Measurements from ENCODE around the gene PCSK1N. TPM values are rescaled to one million over a fixed set of nuclear protein-coding genes. Genes with fewer than 3 reads are reported as not detected.
A peak's percentile ranks its signal among the peaks of the same experiment; 100 is the strongest.

PCSK1N gene
- polyA plus RNA-seq, 2 of the 4 experiments (the other 2 are of a cell fraction), result 3.0 to 21.2 TPM

DNA sequence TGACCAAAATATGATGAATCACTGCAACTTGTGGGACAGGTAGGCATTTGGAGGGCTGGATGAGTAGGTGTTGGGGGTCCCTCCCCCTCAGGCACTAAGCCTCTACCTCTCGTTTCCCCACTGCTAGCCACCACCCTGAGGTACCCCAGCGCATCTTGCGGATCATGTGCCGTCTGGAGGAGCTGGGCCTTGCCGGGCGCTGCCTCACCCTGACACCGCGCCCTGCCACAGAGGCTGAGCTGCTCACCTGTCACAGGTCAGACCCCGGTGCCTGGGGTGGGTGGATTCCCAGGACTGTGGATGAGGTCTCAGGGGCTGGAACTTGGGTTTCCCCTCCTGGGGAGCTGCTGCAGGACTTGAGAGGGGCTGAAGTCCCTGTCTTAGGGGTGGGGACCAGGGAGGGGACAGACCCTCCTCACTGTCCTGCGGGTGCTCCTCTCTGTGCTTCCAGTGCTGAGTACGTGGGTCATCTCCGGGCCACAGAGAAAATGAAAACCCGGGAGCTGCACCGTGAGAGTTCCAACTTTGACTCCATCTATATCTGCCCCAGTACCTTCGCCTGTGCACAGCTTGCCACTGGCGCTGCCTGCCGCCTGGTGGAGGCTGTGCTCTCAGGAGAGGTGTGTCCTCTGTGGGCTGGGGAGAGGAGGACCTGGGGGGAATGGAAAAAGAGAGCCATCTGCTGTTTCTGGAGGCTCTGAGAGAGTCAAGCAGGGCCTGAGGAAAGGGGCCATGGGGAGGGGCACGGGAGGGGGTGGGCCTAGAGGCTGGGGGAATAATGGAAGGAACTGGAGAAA lies 19.2 kb downstream of the PCSK1N start:
- TF ChIP-seq ZC3H11A (IDR thresholded peaks at IDR 0.05), result no peak
- no peak for TF ChIP-seq EHF (CRISPR knock-in tag; IDR thresholded peaks at IDR 0.05)
- no peak for TF ChIP-seq BHLHE40 (IDR thresholded peaks at IDR 0.05; ENCODE audit: low read depth, low read length)
- TF ChIP-seq SREBF2 (IDR thresholded peaks at IDR 0.05), result no peak
- TF ChIP-seq CHD4 (IDR thresholded peaks at IDR 0.05; ENCODE audit: borderline replicate concordance), result no peak
- TF ChIP-seq TP53 (CRISPR knock-in tag; IDR thresholded peaks at IDR 0.05), result no peak
- TF ChIP-seq JUNB (IDR thresholded peaks at IDR 0.05), result no peak
- TF ChIP-seq ELK1 (IDR thresholded peaks at IDR 0.05; ENCODE audit: low read depth, low read length), result no peak
- TF ChIP-seq CBX2 (IDR thresholded peaks at IDR 0.05; ENCODE audit: borderline replicate concordance, low read depth), result no peak
- no peak for TF ChIP-seq CHD2 (IDR thresholded peaks at IDR 0.05; ENCODE audit: low read length, partially characterized antibody)
- no peak for TF ChIP-seq RNF2 (IDR thresholded peaks at IDR 0.05; ENCODE audit: borderline replicate concordance, low read depth)
- ATAC-seq (peak in 1 of 2 experiments; percentile 38; a peak in 2 of 6 replicates), FAIRE-seq (no peak), DNase-seq (ENCODE audit: low read depth in 1 of 2, low spot score in 1 of 2) (no peak)
- Histone ChIP-seq H3K9me3 (no peaks in the 10 kb centered on the region), H3K4me3 (no peak overlapping the region), H3K4me2 (no peak overlapping the region), H3K27ac (no peak overlapping the region), H3K4me1 (no peaks in the 10 kb centered on the region)
- ChIA-PET CTCF (interaction anchor here (1.0 kb wide), 1 partner anchor 81 kb away, joined by 3 read pairs; no protein-coding TSS in a partner anchor), POLR2A (no interaction called here)
- WGBS (ENCODE audit: missing lambda C conversion rate), result 91% methylated on average over 9 of the region's 18 CpGs

- ChIA-PET POLR2A (no interaction called here), CTCF (no interaction called here)
- Histone ChIP-seq H3K9me3 (no peaks in the 10 kb centered on the region), H3K4me3 (no peak overlapping the region), H3K27ac (no peak overlapping the region), H3K4me1 (no peaks in the 10 kb centered on the region), H3K4me2 (no peak overlapping the region)
- WGBS (ENCODE audit: missing lambda C conversion rate), result 90% methylated on average over 8 of the region's 8 CpGs
- no peak for ATAC-seq
- FAIRE-seq, result no peak
- TF ChIP-seq PBX3 (IDR thresholded peaks at IDR 0.05), result no peak
- TF ChIP-seq JUN (IDR thresholded peaks at IDR 0.05), result no peak
- no peak for TF ChIP-seq E2F6 (IDR thresholded peaks at IDR 0.05; ENCODE audit: borderline replicate concordance, low read depth)
- no peak for TF ChIP-seq KDM5A (IDR thresholded peaks at IDR 0.05)
- TF ChIP-seq EHF (CRISPR knock-in tag; IDR thresholded peaks at IDR 0.05), result no peak
- no peak for TF ChIP-seq POLR2A (IDR thresholded peaks at IDR 0.05; ENCODE audit: low read length)
- TF ChIP-seq PHF8 (IDR thresholded peaks at IDR 0.05; ENCODE audit: borderline replicate concordance, low read depth), result no peak
- no peak for DNase-seq (ENCODE audit: low read depth in 1 of 2, low spot score in 1 of 2)
Measured at GRCh38 chrX:48815266-48815665, 20.1 kb downstream of the PCSK1N start.

GRCh38 chrX:48814722-48815121 lies 20.7 kb downstream of the PCSK1N start:
- Histone ChIP-seq H3K4me2 (no peak overlapping the region), H3K4me1 (no peaks in the 10 kb centered on the region), H3K9me3 (no peaks in the 10 kb centered on the region), H3K4me3 (no peak overlapping the region), H3K27ac (no peak overlapping the region)
- FAIRE-seq (no peak), ATAC-seq (no peak), DNase-seq (ENCODE audit: low read depth in 1 of 2, low spot score in 1 of 2) (no peak)
- 79% methylated on average over 3 of the region's 8 CpGs for WGBS (ENCODE audit: missing lambda C conversion rate)
- TF ChIP-seq ESRRA (IDR thresholded peaks at IDR 0.05; ENCODE audit: borderline replicate concordance, low read length) (no peak), FOSB (CRISPR knock-in tag; IDR thresholded peaks at IDR 0.05) (no peak), ZC3H11A (IDR thresholded peaks at IDR 0.05) (no peak), EHMT2 (IDR thresholded peaks at IDR 0.05; ENCODE audit: low read depth) (no peak), CEBPB (IDR thresholded peaks at IDR 0.05) (no peak), JUN (IDR thresholded peaks at IDR 0.05) (no peak), SMC3 (IDR thresholded peaks at IDR 0.05) (no peak), JUNB (IDR thresholded peaks at IDR 0.05) (no peak), HDAC2 (IDR thresholded peaks at IDR 0.05) (no peak), BHLHE40 (IDR thresholded peaks at IDR 0.05; ENCODE audit: low read depth, low read length) (no peak), KDM5A (IDR thresholded peaks at IDR 0.05) (no peak), E2F6 (IDR thresholded peaks at IDR 0.05; ENCODE audit: borderline replicate concordance, low read depth) (no peak)
- TF ChIP-seq, protein P1, sequence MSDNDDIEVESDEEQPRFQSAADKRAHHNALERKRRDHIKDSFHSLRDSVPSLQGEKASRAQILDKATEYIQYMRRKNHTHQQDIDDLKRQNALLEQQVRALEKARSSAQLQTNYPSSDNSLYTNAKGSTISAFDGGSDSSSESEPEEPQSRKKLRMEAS (IDR thresholded peaks at IDR 0.05), result no peak
- ChIA-PET CTCF (interaction anchor here (0.6 kb wide), 1 partner anchor 14 kb away, joined by 3 read pairs; no protein-coding TSS in a partner anchor), POLR2A (no interaction called here)

All from A549 (cell line).